Epithelial cell of proximal tubule (primary cell): ENCODE data around the gene MXD4. TPM values are rescaled to one million over a fixed set of nuclear protein-coding genes. Genes with fewer than 3 reads are reported as not detected.

Experiments
- DNase-seq: peaks from one replicate; pipeline ENCODE4 v3.0.0-alpha.2; 2011; ENCODE audit warnings: low read depth
- H3K4me3 ChIP-seq: 2 replicates; pipeline ENCODE4 v1.5.1; 2011; ENCODE audit warnings: low read depth, mild to moderate bottlenecking, low read length
- total RNA-seq: library from RNA; depleted of rRNA; stranded (reverse); fragments of >200 nt; gene quantifications from 2 replicates; pipeline ENCODE4 v1.2.3, GENCODE V29; 2015
- TF ChIP-seq, protein P1 (sequence below): conservative IDR thresholded peaks from 2 replicates; pipeline ENCODE4 v1.5.1; 2012; ENCODE audit warnings: low read depth, mild to moderate bottlenecking, low read length

Gene MXD4
- total RNA-seq, 1 donor from 2014 or later, result 26.9 TPM

DNA sequence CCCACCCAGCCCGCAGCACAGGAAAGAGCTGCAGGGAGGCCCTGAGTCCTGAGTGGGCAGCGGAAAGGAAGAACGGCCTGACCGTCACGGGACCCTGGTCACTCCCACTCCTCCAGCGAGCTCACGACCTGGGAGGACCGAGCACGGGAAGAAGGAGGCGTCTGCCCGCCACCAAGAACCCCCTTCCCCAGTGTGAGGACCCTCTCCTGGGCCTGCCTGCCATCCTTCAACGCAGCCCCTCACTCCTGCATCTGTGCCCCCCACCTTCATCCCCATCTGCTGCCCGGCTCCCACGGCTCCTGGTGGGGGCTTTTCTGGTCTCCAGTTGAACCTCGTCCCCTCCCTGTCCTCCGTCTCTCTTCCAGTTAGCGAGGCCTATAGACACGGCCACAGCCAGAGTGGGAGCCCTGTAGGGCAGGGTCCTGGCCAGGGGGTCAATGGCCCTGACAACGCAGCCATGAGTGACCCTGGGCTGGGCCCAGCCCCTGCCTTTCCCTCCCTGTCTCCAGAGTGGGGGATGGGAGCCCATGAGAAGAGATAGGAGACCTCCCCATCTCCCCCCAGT lies 41.3 kb upstream of the MXD4 start:
- no peak overlapping the region for H3K4me3 ChIP-seq
- TF ChIP-seq, protein P1, sequence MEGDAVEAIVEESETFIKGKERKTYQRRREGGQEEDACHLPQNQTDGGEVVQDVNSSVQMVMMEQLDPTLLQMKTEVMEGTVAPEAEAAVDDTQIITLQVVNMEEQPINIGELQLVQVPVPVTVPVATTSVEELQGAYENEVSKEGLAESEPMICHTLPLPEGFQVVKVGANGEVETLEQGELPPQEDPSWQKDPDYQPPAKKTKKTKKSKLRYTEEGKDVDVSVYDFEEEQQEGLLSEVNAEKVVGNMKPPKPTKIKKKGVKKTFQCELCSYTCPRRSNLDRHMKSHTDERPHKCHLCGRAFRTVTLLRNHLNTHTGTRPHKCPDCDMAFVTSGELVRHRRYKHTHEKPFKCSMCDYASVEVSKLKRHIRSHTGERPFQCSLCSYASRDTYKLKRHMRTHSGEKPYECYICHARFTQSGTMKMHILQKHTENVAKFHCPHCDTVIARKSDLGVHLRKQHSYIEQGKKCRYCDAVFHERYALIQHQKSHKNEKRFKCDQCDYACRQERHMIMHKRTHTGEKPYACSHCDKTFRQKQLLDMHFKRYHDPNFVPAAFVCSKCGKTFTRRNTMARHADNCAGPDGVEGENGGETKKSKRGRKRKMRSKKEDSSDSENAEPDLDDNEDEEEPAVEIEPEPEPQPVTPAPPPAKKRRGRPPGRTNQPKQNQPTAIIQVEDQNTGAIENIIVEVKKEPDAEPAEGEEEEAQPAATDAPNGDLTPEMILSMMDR, result no peak
- DNase-seq, result no peak

DNA sequence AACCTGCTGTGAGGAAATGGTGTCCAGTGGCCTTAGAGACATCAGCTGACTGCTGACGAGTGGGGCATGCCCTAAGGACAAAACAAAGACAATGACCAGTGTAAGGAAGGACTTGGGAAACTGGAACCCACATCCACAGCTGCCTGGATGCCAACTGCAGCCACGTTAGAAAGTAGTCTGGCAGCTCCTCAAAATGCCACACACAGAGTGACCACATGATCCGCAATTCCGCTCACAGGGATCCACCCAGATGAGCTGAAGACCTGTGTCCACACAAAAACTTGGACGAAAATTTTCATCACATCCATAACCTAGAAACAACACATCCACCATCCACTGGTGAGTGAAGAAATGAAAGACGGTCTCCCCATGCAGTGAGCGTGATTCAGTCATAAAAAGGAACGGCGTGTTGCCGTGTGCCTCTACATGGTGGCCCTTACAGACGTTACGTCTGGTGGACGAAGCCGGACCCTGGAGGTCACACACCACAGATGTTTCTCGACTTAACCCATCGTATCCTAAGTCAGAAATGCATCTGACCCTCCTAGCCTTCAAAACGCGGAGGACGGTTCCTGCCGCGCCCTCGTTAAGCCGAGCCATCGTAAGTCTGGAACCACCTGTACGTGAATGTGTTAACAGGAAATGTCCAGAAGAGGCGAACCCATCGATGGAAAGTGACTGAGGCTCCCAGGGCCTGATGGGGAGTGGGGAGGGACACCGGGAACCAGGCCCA lies 40.6 kb upstream of the MXD4 start:
- TF ChIP-seq, protein P1, result no peak
- H3K4me3 ChIP-seq, result no peak overlapping the region
- no peak for DNase-seq

DNA sequence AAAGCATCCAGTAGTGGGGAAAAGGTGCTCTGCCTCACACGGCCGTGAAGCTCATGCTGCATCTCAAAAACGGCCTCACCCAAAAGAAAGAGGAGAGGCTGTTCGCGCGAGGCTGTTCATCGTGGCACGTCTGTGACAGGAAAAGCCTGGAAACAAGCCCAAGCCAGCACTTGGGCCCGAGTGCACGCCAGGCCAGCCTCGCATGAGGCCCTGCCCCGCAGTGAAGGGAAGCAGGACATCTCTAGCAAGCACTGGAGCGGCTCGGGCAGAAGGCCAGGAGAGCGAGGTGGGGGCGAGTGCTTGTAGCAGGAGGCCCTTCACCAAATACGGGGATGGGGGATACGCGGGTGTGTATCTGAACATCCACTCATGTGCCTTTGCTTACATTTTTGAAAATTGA lies 39.9 kb upstream of the MXD4 start:
- DNase-seq, result no peak
- TF ChIP-seq, protein P1, result no peak
- no peak overlapping the region for H3K4me3 ChIP-seq

DNA sequence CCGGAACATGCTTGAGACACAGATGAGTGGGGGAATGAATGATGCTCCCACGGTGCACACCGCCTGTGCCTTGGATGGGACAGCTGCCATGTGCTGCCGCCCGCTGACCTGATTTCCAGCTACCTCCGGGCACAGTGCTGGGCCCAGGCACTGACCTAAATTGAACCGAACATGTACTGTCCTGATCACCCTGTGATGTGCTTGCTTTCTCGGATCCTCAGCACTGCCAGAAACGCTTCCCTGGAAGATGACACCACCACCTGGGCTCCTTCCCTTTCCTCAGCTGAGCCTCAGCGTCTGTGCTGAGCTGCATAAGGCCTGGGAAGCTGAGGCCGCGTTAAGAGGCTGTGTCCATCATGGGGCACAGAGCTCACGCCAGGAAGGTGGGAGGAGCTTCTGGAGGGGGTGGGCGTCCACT lies 39.3 kb upstream of the MXD4 start:
- no peak overlapping the region for H3K4me3 ChIP-seq
- no peak for DNase-seq
- TF ChIP-seq, protein P1, result no peak

DNA sequence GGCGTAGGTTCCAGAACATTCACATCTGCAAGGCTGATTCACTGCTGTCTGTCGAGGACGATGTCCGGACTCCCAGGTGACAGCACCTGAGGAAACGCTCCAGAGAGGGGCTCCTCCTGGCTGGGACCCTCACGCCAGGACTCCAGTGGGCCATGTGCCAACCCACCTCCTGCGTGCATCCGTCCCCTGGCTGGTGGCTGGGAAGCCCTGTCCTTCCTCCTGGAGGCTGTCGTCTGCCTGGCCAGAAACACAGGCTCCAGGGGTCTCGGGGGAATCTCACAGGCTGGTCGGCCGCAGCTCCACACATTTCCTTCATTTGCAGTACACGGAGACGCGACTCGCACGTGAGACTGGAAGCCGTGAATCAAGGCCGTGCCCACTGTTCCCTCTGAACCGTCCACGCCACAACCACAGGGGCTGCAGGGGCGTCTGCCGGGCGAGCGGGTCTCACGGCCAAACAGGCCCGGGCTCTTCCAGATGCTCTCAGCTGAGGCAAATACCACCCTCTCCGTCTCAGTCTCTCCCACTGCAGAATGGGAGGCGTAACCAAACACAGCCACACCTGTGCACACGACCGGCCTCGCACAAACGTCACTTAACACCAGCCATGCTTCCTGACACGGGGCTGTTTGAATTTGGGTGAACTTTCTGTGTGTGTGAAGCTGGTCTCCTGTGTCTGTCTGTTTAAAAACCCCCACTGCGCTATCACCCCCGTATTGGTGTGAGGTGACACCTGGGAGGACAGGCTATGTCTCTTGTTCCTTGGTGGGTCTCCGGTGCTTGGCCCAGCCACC lies 38.7 kb upstream of the MXD4 start:
- TF ChIP-seq, protein P1, result no peak
- no peak for DNase-seq
- H3K4me3 ChIP-seq, result no peak overlapping the region

DNA sequence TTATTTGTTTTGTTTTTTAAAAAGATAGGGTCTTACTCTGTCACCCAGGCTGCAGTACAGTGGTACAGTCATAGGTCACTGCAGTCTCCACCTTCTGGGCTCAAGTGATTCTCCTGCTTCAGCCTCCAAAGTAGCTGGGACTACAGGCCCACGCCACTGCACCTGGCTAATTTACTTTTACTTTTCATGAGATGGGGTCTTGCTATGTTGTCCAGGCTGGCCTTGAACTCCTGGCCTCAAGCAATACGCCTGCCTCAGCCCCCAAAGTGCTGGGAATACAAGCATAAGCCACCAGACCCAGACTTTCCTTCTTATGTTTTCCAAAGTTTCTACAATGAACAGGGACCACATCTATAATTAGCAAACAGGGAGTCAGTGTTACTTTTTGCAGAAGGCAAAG lies 37.9 kb upstream of the MXD4 start:
- H3K4me3 ChIP-seq, result no peak overlapping the region
- TF ChIP-seq, protein P1, result no peak
- no peak for DNase-seq
